Astrocyte (in vitro differentiated cells and primary cell): ENCODE measurements around the gene UTRN. TPM values are rescaled to one million over a fixed set of nuclear protein-coding genes. Genes with fewer than 3 reads are reported as not detected.

Experiments
- DNase-seq: peaks from one replicate; pipeline ENCODE4 v3.0.0-alpha.2; 2010; ENCODE audit warnings: low read depth
- FAIRE-seq: peaks from 2 replicates; lab custom pipeline; 2011; peaks lifted over from hg19 to GRCh38; lab: Jason Lieb, UNC
- H2AFZ ChIP-seq: 2 replicates; pipeline ENCODE4 v1.6.0; 2012; ENCODE audit warnings: low read depth, low read length, inconsistent platforms
- H3K27ac ChIP-seq: 2 replicates; pipeline ENCODE4 v1.5.1; 2011; ENCODE audit warnings: low read depth, low read length, inconsistent platforms
- H3K27me3 ChIP-seq: 2 replicates; pipeline ENCODE4 v1.6.0; 2011; ENCODE audit warnings: low read length, inconsistent platforms; ENCODE audit not compliant: insufficient read depth
- H3K36me3 ChIP-seq: 2 replicates; pipeline ENCODE4 v1.5.1; 2011; ENCODE audit warnings: low read length, inconsistent platforms; ENCODE audit not compliant: insufficient read depth
- H3K4me1 ChIP-seq: 2 replicates; pipeline ENCODE4 v1.5.1; 2011; ENCODE audit warnings: low read length, inconsistent platforms; ENCODE audit not compliant: insufficient read depth
- H3K4me2 ChIP-seq: 2 replicates; pipeline ENCODE4 v1.6.0; 2012; ENCODE audit warnings: low read length, inconsistent platforms
- H3K4me3 ChIP-seq: 2 replicates; pipeline ENCODE4 v1.5.1; 2011; ENCODE audit warnings: low read depth, mild to moderate bottlenecking, low read length, inconsistent platforms; ENCODE audit not compliant: insufficient read depth
- H3K79me2 ChIP-seq: 2 replicates; pipeline ENCODE4 v1.6.0; 2012; ENCODE audit warnings: mild to moderate bottlenecking, low read length, inconsistent platforms; ENCODE audit not compliant: insufficient read depth
- H3K9ac ChIP-seq: 2 replicates; pipeline ENCODE4 v1.6.0; 2012; ENCODE audit warnings: mild to moderate bottlenecking, low read length, inconsistent platforms
- H3K9me3 ChIP-seq: 2 replicates; pipeline ENCODE4 v1.5.1; 2012; ENCODE audit warnings: low read depth, mild to moderate bottlenecking, low read length, inconsistent platforms; ENCODE audit not compliant: insufficient read depth
- H4K20me1 ChIP-seq: 2 replicates; pipeline ENCODE4 v1.6.0; 2012; ENCODE audit warnings: low read length, inconsistent platforms; ENCODE audit not compliant: insufficient read depth
- H3K27ac Mint-ChIP-seq: one replicate; pipeline ENCODE4 v1.8.0; 2021; ENCODE audit warnings: mild to moderate bottlenecking, mixed read lengths; ENCODE audit not compliant: unreplicated experiment
- H3K27me3 Mint-ChIP-seq: one replicate; pipeline ENCODE4 v1.8.0; 2021; ENCODE audit warnings: low read depth, mixed read lengths; ENCODE audit not compliant: unreplicated experiment
- H3K36me3 Mint-ChIP-seq: one replicate; pipeline ENCODE4 v1.8.0; 2021; ENCODE audit warnings: low read depth, mixed read lengths; ENCODE audit not compliant: unreplicated experiment
- H3K4me1 Mint-ChIP-seq: one replicate; pipeline ENCODE4 v1.8.0; 2021; ENCODE audit warnings: low read depth, mixed read lengths; ENCODE audit not compliant: unreplicated experiment
- H3K4me3 Mint-ChIP-seq: one replicate; pipeline ENCODE4 v1.8.0; 2021; ENCODE audit warnings: mild to moderate bottlenecking, moderate library complexity, mixed read lengths; ENCODE audit not compliant: unreplicated experiment
- H3K9me3 Mint-ChIP-seq: one replicate; pipeline ENCODE4 v1.8.0; 2021; ENCODE audit warnings: mild to moderate bottlenecking, mixed read lengths; ENCODE audit not compliant: unreplicated experiment
- CTCF ChIP-seq: IDR thresholded peaks from 2 replicates; pipeline ENCODE4 v1.5.1; 2011; ENCODE audit warnings: low read depth, mild to moderate bottlenecking, inconsistent platforms, low read length, moderate library complexity; ENCODE audit not compliant: insufficient read depth
- EZH2 ChIP-seq: IDR thresholded peaks from 2 replicates; pipeline ENCODE4 v1.6.1; 2012; ENCODE audit warnings: mild to moderate bottlenecking, low read length, inconsistent platforms; ENCODE audit not compliant: insufficient read depth
- total RNA-seq: library from RNA; stranded (reverse); gene quantifications from 2 replicates; pipeline ENCODE4 v1.2.1, GENCODE V29; 2021

The UTRN gene
- total RNA-seq, 1 donor from 2014 or later = 86.3 TPM

GRCh38 chr6:144286503-144287393 is 1.6 kb downstream of the UTRN start:
- peak overlapping the region; percentile 83 for H3K4me3 ChIP-seq
- H3K79me2 ChIP-seq = peaks cover 57% of the 10 kb centered on the region
- no peak for FAIRE-seq

GRCh38 chr6:144289006-144289405 is 3.9 kb downstream of the UTRN start:
- Mint-ChIP-seq H3K4me3 (no peak overlapping the region), H3K4me1 (peaks cover 12% of the 10 kb centered on the region), H3K27me3 (no peaks in the 10 kb centered on the region), H3K36me3 (peaks cover 3% of the 10 kb centered on the region), H3K27ac (no peak overlapping the region), H3K9me3 (peaks cover 3% of the 10 kb centered on the region)
- no peak overlapping the region for H3K27ac ChIP-seq
- H2AFZ ChIP-seq = no peak overlapping the region
- H3K36me3 ChIP-seq = peaks cover 3% of the 10 kb centered on the region
- H4K20me1 ChIP-seq = peaks cover 7% of the 10 kb centered on the region
- no peak for TF ChIP-seq CTCF
- TF ChIP-seq EZH2 = no peak
- peaks cover 9% of the 10 kb centered on the region for H3K4me1 ChIP-seq
- DNase-seq (no peak), FAIRE-seq (no peak)
- no peak overlapping the region for H3K4me3 ChIP-seq
- no peaks in the 10 kb centered on the region for H3K9me3 ChIP-seq
- no peak overlapping the region for H3K9ac ChIP-seq
- no peak overlapping the region for H3K4me2 ChIP-seq
- peaks cover 61% of the 10 kb centered on the region for H3K79me2 ChIP-seq
- no peaks in the 10 kb centered on the region for H3K27me3 ChIP-seq

More at GRCh38 chr6:144286503-144287393, 1.6 kb downstream of the UTRN start:
- peaks cover 3% of the 10 kb centered on the region for H3K9me3 Mint-ChIP-seq
- H3K4me1 Mint-ChIP-seq = peaks cover 8% of the 10 kb centered on the region
- Histone ChIP-seq H3K9me3 (no peaks in the 10 kb centered on the region), H3K9ac (peak overlapping the region; percentile 93), H3K27me3 (no peaks in the 10 kb centered on the region), H2AFZ (peak overlapping the region; percentile 93), H4K20me1 (peaks cover 7% of the 10 kb centered on the region), H3K36me3 (no peaks in the 10 kb centered on the region), H3K4me2 (peak overlapping the region; percentile 95), H3K27ac (peak overlapping the region; percentile 88), H3K4me1 (peaks cover 11% of the 10 kb centered on the region)
- peak overlapping the region; percentile 98 for H3K4me3 Mint-ChIP-seq
- H3K27me3 Mint-ChIP-seq = no peaks in the 10 kb centered on the region
- peak overlapping the region; percentile 85 for H3K27ac Mint-ChIP-seq
- H3K36me3 Mint-ChIP-seq = peaks cover 3% of the 10 kb centered on the region
- TF ChIP-seq CTCF = no peak
- no peak for TF ChIP-seq EZH2
- DNase-seq = peak; percentile 94

GRCh38 chr6:144292372-144292771 is 7.2 kb downstream of the UTRN start:
- Histone ChIP-seq H3K79me2 (peaks cover 48% of the 10 kb centered on the region), H3K27ac (no peak overlapping the region), H4K20me1 (peaks cover 7% of the 10 kb centered on the region), H3K4me2 (no peak overlapping the region), H3K36me3 (peaks cover 7% of the 10 kb centered on the region), H3K9me3 (no peaks in the 10 kb centered on the region), H3K9ac (no peak overlapping the region), H3K4me3 (no peak overlapping the region), H3K4me1 (peaks cover 13% of the 10 kb centered on the region), H2AFZ (no peak overlapping the region), H3K27me3 (no peaks in the 10 kb centered on the region)
- no peak for TF ChIP-seq CTCF
- no peak for TF ChIP-seq EZH2
- H3K27ac Mint-ChIP-seq = no peak overlapping the region
- no peak for DNase-seq
- no peaks in the 10 kb centered on the region for H3K27me3 Mint-ChIP-seq
- H3K36me3 Mint-ChIP-seq = peaks cover 15% of the 10 kb centered on the region
- no peak for FAIRE-seq
- no peaks in the 10 kb centered on the region for H3K9me3 Mint-ChIP-seq
- H3K4me3 Mint-ChIP-seq = no peak overlapping the region
- H3K4me1 Mint-ChIP-seq = peaks cover 21% of the 10 kb centered on the region
